Liver (tissue), 3 donors: Measurements from ENCODE around the gene M1AP.

Source experiments
- GABPA ChIP-seq, 2 donors: IDR thresholded peaks in 1 of 2; conservative IDR thresholded peaks in 1 of 2; 2 replicates each; pipeline ENCODE4 v1.6.1; 2016; ENCODE audit warnings: antibody characterized with exemption in 2 of 2, mild to moderate bottlenecking in 1 of 2, moderate library complexity in 1 of 2
- TF ChIP-seq, protein P1 (sequence below): fragments of 150-350 bp; IDR thresholded peaks from 2 replicates; pipeline ENCODE4 v1.5.1; 2017; ENCODE audit warnings: improper control_type of control experiment, low read depth, low read length; ENCODE audit not compliant: missing input control
- donor health status: healthy.
- donor health status: healthy.

DNA sequence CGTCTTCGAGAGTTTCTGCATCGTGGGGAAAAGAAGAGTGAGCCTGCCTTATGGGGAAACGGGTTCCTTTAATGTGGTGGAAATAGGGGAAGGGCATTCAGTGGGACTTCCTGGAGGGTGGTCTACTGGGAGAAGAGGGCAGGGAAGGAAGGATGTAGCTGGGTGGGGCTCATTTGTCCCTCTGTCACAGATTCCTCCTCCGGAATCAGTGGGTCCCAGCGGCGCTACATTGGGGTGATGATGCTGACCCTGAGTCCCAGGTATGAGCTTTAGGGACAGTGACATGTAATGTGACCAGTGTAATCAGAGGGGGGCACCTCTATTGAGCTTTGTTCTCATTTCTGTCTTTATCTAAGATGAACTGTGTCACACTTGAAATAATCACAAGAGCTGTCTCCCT, 116.5 kb downstream of the M1AP start:
- TF ChIP-seq, protein P1, sequence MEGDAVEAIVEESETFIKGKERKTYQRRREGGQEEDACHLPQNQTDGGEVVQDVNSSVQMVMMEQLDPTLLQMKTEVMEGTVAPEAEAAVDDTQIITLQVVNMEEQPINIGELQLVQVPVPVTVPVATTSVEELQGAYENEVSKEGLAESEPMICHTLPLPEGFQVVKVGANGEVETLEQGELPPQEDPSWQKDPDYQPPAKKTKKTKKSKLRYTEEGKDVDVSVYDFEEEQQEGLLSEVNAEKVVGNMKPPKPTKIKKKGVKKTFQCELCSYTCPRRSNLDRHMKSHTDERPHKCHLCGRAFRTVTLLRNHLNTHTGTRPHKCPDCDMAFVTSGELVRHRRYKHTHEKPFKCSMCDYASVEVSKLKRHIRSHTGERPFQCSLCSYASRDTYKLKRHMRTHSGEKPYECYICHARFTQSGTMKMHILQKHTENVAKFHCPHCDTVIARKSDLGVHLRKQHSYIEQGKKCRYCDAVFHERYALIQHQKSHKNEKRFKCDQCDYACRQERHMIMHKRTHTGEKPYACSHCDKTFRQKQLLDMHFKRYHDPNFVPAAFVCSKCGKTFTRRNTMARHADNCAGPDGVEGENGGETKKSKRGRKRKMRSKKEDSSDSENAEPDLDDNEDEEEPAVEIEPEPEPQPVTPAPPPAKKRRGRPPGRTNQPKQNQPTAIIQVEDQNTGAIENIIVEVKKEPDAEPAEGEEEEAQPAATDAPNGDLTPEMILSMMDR = no peak
- TF ChIP-seq GABPA (IDR thresholded peaks at IDR 0.05 in 1 of 2, conservative IDR thresholded peaks at IDR 0.05 in 1 of 2) = no peak
